ENCODE data around the gene STAT6. TPM values are rescaled to one million over a fixed set of nuclear protein-coding genes. Genes with fewer than 3 reads are reported as not detected.

Gene STAT6
- polyA plus RNA-seq, 3 donors, result 57.2 to 170 (median 120) TPM

DNA sequence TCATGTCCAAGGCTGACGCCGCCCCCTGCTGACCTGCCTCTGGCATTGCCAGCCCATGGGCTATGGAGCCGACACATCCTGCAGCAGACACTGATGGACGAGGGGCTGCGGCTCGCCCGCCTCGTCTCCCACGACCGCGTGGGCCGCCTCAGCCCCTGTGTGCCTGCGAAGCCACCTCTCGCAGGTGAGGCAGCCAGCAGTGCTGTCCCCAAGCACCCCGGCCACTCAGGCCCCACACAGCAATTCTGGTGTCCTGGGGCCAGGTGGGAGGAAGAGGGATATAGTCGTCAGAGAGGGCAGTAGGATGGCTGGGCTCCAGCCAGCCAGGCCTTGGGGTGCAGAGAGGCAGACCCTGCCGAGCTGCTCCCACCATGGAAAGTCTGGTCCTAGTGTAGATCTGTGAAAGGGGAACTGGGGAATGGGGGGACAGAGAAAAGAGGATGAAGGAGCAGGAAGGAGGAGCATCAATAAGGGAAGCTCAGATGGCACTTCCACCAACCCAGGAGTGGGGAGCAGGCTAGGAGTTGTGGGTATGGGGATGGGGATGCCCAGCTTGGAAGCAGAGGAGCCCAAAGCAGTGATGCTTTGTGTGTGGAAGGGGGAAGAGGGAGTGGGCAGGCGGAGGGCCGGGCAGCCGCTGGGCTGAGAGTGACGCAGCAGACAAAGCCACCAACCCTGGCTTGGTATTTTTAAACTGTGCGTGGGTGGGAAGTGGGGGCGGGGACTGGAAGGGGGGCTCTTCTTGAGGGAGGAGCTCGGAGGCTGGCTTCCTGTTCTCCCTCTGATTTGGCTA lies 17.6 kb downstream of the STAT6 start:
- WGBS, 3 donors, result 42 to 47% (median 45%) methylated on average over 17 to 24 of the region's 24 CpGs
- H3K27ac ChIP-seq (ENCODE audit: low read depth, low read length), result no peak overlapping the region

GRCh38 chr12:57092876-57093414 lies 18.2 kb downstream of the STAT6 start:
- WGBS, 3 donors, result 79 to 91% (median 83%) methylated on average over 4 of the region's 4 CpGs

GRCh38 chr12:57092529-57092862 lies 18.7 kb downstream of the STAT6 start:
- 76 to 80% (median 78%) methylated on average over 5 of the region's 5 CpGs for WGBS, 3 donors
- H3K27ac ChIP-seq (ENCODE audit: low read depth, low read length), result no peak overlapping the region

More at GRCh38 chr12:57092876-57093414, 18.2 kb downstream of the STAT6 start:
- H3K27ac ChIP-seq (ENCODE audit: low read depth, low read length), result no peak overlapping the region

DNA sequence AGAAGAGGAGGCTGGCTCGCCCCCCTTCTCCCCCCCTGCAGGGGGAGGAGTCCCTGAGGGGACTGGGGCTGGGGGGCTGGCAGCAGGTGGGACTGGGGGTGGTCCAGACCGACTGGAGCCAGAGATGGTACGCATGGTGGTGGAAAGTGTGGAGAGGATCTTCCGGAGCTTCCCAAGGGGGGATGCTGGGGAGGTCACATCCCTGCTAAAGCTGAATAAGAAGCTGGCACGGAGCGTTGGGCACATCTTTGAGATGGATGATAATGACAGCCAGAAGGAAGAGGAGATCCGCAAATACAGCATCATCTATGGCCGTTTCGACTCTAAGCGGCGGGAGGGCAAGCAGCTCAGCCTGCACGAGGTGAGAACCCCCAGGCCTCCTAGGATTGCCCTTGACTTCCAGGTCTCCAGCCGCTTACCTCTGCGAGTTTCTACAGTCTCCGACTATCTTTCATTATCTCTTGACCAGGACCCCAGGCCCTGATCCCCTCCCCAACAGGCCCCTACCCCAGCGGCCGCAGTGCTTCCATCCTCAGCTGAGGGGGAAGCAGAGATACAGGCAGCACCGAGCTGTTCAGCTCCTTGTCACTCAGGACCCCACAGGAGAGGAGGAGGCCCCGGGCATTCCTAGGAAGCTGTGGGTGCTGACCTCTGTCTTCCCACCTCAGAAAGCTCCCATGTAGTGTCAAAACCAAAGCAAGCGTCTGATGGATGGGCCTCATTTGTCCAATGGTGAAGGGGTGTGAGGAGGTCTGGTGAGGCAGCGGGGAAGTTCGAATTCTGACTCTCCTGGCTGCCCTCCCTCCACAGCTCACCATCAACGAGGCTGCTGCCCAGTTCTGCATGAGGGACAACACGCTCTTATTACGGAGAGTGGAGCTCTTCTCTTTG lies 19.3 kb downstream of the STAT6 start:
- H3K27ac ChIP-seq (ENCODE audit: low read depth, low read length), result no peak overlapping the region
- WGBS, 3 donors, result 77 to 82% (median 77%) methylated on average over 24 to 25 of the region's 25 CpGs

DNA sequence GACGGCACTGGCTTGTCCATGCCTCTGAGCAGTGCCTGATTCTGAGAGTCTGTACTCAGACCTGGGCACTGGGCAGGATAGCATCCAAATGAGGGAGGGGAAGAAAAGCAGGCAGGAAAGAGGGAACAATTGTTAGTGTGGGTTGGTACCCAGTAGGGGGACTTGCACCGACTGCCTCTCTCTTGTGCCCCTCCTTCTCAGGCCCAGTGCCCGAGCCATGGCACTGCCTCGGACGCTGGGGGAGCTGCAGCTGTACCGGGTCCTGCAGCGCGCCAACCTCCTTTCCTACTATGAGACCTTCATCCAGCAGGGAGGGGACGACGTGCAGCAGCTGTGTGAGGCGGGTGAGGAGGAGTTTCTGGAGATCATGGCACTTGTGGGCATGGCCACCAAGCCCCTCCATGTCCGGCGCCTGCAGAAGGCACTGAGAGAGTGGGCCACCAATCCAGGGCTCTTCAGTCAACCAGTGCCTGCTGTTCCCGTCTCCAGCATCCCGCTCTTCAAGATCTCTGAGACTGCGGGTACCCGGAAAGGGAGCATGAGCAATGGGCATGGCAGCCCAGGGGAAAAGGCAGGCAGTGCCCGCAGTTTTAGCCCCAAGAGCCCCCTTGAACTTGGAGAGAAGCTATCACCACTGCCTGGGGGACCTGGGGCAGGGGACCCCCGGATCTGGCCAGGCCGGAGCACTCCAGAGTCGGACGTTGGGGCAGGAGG lies 20.1 kb downstream of the STAT6 start:
- H3K27ac ChIP-seq (ENCODE audit: low read depth, low read length), result no peak overlapping the region
- WGBS, 3 donors, result 59 to 81% (median 71%) methylated on average over 22 of the region's 22 CpGs

DNA sequence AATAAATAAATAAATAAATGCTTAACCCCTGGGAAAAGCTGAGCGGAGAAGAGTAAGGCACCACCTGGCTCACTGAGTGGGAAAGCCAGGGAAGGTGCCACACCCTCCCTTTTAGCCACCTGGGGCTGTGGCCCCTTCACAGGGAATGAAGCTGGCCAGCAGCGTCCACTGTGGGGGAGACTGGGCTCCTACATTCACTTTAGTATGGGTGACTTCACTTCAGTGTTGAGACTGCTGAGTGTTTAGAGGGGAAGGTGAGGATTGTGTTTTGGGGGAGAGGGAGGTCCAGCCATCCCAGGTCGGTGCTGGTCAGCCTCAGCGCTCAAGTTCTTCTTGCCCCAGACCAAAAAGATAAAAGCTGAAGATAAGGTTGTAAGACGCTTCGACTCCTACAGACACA lies 20.7 kb downstream of the STAT6 start:
- 48 to 62% (median 54%) methylated on average over 6 of the region's 6 CpGs for WGBS, 3 donors
- H3K27ac ChIP-seq (ENCODE audit: low read depth, low read length), result no peak overlapping the region

- no peak overlapping the region for H3K27ac ChIP-seq (ENCODE audit: low read depth, low read length)
- 0 to 7% (median 0%) methylated on average over 41 to 45 of the region's 45 CpGs for WGBS, 3 donors
Measured at GRCh38 chr12:57089271-57090245, 21.6 kb downstream of the STAT6 start.

- 0 to 1% (median 1%) methylated on average over 63 to 90 of the region's 91 CpGs for WGBS, 3 donors
- peak within 1 kb of the TSS; percentile 91 for H3K27ac ChIP-seq (ENCODE audit: low read depth, low read length)
Measured at GRCh38 chr12:57088354-57089270, 22.6 kb downstream of the STAT6 start, which contains the start of gene NAB2. NAB2 (plus strand) TSS chr12:57089114; CDS start chr12:57089272, 158 bp downstream.

DNA sequence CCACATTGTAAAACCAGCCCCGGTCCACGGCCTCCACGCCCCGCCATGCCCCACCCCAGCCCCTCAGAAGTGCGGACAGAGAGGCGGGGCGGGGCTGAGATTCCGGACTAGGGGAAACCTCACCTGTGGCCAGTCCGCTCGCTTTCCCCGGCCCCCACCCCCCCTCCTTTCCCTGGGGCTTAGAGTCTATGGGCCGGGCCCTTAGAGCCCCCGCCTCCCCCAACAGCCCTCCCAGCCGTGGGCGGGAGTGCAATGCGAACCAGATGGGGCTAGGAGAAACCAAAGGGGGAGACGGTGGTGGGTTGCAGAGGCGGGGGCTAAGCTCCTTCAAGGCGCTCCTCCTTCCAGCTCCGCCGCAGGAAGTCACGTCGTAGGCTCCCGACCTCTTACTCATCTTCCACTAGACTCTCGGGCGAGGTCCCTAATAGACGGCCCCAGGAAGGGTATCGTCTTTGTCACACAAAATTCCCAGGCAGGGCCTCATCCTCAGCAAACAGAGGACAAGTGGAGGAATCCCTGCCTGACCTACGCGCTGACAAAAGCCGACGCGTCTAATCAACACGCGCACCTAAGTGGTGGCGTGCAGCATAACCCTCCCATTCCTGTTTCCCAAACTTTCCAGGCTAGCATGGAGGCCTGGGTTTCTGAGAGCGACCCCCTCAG lies 23.3 kb downstream of the STAT6 start:
- H3K27ac ChIP-seq (ENCODE audit: low read depth, low read length), result peak overlapping the region; percentile 98
- 0 to 1% (median 0%) methylated on average over 35 to 37 of the region's 37 CpGs for WGBS, 3 donors

DNA sequence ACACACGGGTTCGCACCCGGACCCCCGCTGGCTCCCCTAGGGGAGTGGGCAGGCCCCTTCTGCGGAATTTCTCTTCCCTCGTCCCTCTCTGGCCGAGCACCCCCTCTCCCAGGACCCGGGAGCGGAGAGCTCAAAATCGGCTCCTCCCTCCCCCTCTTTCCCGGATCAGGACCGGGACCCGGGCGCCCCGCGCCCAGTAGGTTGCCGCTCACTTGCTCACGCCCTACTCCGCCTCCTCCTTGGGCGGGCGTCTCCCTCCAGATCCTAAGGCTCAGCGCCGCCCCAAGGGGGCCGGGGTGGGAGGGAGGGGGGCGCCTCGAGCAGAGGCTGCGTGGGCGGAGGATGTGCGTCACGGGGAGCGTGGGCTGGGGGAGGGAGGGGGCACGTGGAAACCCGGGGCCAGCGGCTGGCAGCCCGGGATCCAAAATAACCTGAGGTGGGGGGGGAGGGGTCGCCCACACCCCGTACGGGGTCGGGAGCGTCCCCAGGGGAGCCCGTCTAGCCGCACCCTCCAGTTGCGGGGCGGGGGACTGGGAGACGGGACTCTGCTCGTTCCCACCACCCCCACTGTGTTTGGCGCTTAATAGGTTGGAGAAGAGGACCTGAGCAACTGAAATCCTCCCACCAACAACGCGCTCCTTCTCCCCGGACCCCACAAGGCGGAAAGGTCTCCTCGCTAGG lies 24.0 kb downstream of the STAT6 start:
- H3K27ac ChIP-seq (ENCODE audit: low read depth, low read length), result peak overlapping the region; percentile 98
- 0% methylated on average over 43 to 52 of the region's 52 CpGs for WGBS, 3 donors

GRCh38 chr12:57086493-57087009 lies 24.6 kb downstream of the STAT6 start:
- WGBS, 3 donors, result 0 to 1% (median 1%) methylated on average over 14 of the region's 14 CpGs
- peak overlapping the region; percentile 98 for H3K27ac ChIP-seq (ENCODE audit: low read depth, low read length)

DNA sequence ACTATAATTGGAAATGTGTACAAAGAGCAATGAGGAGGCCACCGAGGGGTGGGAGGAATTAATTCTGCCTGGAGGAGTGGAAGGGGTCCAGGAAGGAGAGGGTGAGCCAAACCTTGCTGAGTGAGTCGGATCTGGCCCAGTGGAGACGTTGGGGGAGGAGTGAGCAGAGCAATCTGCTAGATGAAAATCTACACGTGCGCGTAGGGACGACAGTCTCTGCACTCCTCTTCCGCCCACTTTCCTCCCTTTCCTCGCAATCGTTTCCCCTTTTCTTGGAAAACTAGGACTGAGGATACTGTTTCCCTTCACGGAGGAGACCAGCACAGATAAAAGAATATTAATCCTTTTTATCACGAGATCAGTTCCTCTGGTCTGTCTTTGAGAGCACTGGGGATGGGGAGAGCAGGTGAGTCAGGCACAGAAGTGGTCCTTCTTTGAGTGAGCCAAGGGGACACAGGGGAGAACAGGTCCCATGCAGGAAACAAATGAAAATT lies 25.1 kb downstream of the STAT6 start:
- H3K27ac ChIP-seq (ENCODE audit: low read depth, low read length), result peak overlapping the region; percentile 51
- 3 to 41% (median 5%) methylated on average over 12 of the region's 12 CpGs for WGBS, 3 donors

GRCh38 chr12:57080855-57081254 lies 30.3 kb downstream of the STAT6 start:
- 91 to 100% (median 100%) methylated on average over 1 of the region's 1 CpG for WGBS, 3 donors
- no peak overlapping the region for H3K27ac ChIP-seq (ENCODE audit: low read depth, low read length)

GRCh38 chr12:57079821-57080220 lies 31.3 kb downstream of the STAT6 start:
- no peak overlapping the region for H3K27ac ChIP-seq (ENCODE audit: low read depth, low read length)
- WGBS, 3 donors, result 64 to 80% (median 76%) methylated on average over 1 of the region's 1 CpG
